ENCODE measurements around the gene DCDC2. TPM values are rescaled to one million over a fixed set of nuclear protein-coding genes. Genes with fewer than 3 reads are reported as not detected.
"Not testable (repeated sequence)": the region's sequence is repeated elsewhere in the genome, so short reads cannot be mapped to it uniquely, and the experiment has no call there.

DCDC2 gene
- total RNA-seq, 2 experiments from 2014 or later = not detected

DNA sequence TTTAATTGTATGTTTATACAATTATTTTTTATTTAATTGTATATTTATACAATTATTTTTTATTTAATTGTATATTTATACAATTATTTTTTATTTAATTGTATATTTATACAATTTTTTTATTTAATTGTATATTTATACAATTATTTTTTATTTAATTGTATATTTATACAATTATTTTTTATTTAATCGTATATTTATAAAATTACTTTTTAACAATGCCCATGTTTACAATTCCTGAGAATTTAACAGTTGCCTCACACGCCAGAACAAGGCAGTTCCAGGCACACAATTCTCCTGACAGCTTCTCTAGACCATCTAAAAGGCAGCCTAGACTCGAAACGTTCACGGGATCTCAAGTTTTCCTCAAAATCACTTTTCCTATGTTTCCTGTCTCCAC lies 4.5 kb upstream of the DCDC2 start:
- peaks cover 24% of the 10 kb centered on the region for H3K4me1 Mint-ChIP-seq (ENCODE audit: low read depth)
- H3K9me3 Mint-ChIP-seq; H3K4me3 Mint-ChIP-seq; DNase-seq; H3K27me3 Mint-ChIP-seq (ENCODE audit: low read depth); H3K36me3 Mint-ChIP-seq (ENCODE audit: low read depth); H3K27ac Mint-ChIP-seq; intact Hi-C loops (cut with micrococcal nuclease): not testable (repeated sequence)
- CTCF ChIA-PET = interaction anchor here (1.1 to 1.6 kb wide), 2 partner anchors 27 to 213 kb away, joined by 3 read pairs; no protein-coding TSS in a partner anchor

DNA sequence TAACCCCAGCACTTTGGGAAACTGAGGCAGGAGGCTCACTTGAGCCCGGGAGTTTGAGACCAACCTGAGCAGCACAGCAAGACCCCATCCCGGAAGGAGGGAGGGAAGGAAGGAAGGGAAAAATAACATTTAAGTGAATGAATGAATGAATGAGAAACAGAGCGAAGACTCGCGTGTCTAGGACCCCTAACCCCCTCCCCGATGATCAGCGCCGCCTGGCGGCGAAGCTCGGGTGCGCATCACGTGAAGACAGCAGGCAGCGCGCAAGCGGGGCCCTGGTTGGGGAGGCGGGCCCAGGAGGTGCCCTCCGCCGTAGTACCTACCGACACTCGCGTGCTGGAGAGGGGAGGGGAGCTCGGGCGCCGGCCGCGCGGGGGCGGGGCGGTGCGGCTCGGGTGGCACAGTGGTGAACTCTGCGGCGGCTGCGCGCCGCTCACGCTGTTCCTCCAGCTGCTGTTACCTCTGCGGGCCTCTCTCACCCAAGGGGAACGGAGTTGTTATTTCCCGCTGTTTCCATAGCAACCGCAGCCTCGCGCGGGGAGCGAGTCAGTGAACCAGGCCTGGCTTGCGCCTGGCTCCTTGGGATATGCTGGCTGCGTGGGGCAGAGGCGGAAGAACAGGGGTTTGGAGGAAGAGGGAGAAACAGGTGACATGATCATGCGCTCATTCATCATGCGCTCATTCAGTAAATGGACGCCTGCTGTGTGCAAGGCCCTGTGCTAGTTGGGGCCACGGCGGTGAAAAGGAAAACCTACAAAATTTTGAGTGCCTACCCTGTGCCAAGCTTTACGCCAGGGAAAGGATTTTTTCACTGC lies 2.0 kb upstream of the DCDC2 start:
- Mint-ChIP-seq H3K36me3 (ENCODE audit: low read depth) (no peaks in the 10 kb centered on the region), H3K4me1 (ENCODE audit: low read depth) (peaks cover 25% of the 10 kb centered on the region), H3K27me3 (ENCODE audit: low read depth) (peaks cover 9% of the 10 kb centered on the region), H3K9me3 (no peaks in the 10 kb centered on the region), H3K4me3 (peak overlapping the region; percentile 79), H3K27ac (peak overlapping the region; percentile 28)
- peak; percentile 93 for DNase-seq
- CTCF ChIA-PET = interaction anchor here (0.6 to 1.5 kb wide), 14 partner anchors 10 to 108 kb away, joined by 3 to 12 read pairs (median 3); no protein-coding TSS in a partner anchor
- intact Hi-C loops (cut with micrococcal nuclease) = loop anchor here (1.0 kb wide), 2 partner anchors 42 to 77 kb away; partner anchors contain the start of gene MRS2

GRCh38 chr6:24358219-24358821 lies 461 bp upstream of the DCDC2 start:
- intact Hi-C loops (cut with micrococcal nuclease) = no loop called here
- Mint-ChIP-seq H3K27ac (no peak overlapping the region), H3K27me3 (ENCODE audit: low read depth) (peaks cover 9% of the 10 kb centered on the region), H3K4me3 (peak overlapping the region; percentile 72), H3K4me1 (ENCODE audit: low read depth) (peaks cover 25% of the 10 kb centered on the region), H3K9me3 (no peaks in the 10 kb centered on the region), H3K36me3 (ENCODE audit: low read depth) (no peaks in the 10 kb centered on the region)
- CTCF ChIA-PET = interaction anchor here (0.7 to 1.6 kb wide), 2 partner anchors 75 to 188 kb away, joined by 4 to 7 read pairs; no protein-coding TSS in a partner anchor
- DNase-seq = no peak

GRCh38 chr6:24356310-24356973 lies 1.4 kb downstream of the DCDC2 start:
- Mint-ChIP-seq H3K27ac (no peak overlapping the region), H3K9me3 (no peaks in the 10 kb centered on the region), H3K4me3 (no peak overlapping the region), H3K36me3 (ENCODE audit: low read depth) (no peaks in the 10 kb centered on the region), H3K27me3 (ENCODE audit: low read depth) (peaks cover 9% of the 10 kb centered on the region), H3K4me1 (ENCODE audit: low read depth) (peaks cover 25% of the 10 kb centered on the region)
- no peak for DNase-seq
- intact Hi-C loops (cut with micrococcal nuclease) = no loop called here
- CTCF ChIA-PET = no interaction called here

- no peaks in the 10 kb centered on the region for H3K36me3 Mint-ChIP-seq (ENCODE audit: low read depth)
- no peak overlapping the region for H3K27ac Mint-ChIP-seq
- H3K4me3 Mint-ChIP-seq = no peak overlapping the region
- peaks cover 11% of the 10 kb centered on the region for H3K27me3 Mint-ChIP-seq (ENCODE audit: low read depth)
- H3K4me1 Mint-ChIP-seq (ENCODE audit: low read depth) = peaks cover 16% of the 10 kb centered on the region
- no peaks in the 10 kb centered on the region for H3K9me3 Mint-ChIP-seq
- CTCF ChIA-PET = interaction anchor here (0.7 kb wide), 1 partner anchor 19 kb away, joined by 3 read pairs; no protein-coding TSS in a partner anchor
- no peak for DNase-seq
- intact Hi-C loops (cut with micrococcal nuclease) = no loop called here
These were observed 2.5 kb downstream of the DCDC2 start for GRCh38 chr6:24355393-24355792.

GRCh38 chr6:24353861-24354260 lies 4.0 kb downstream of the DCDC2 start:
- Mint-ChIP-seq H3K27ac (no peak overlapping the region), H3K4me3 (no peak overlapping the region), H3K27me3 (ENCODE audit: low read depth) (peaks cover 11% of the 10 kb centered on the region), H3K4me1 (ENCODE audit: low read depth) (peaks cover 9% of the 10 kb centered on the region), H3K36me3 (ENCODE audit: low read depth) (no peaks in the 10 kb centered on the region), H3K9me3 (no peaks in the 10 kb centered on the region)
- intact Hi-C loops (cut with micrococcal nuclease) = no loop called here
- DNase-seq = no peak
- CTCF ChIA-PET = interaction anchor here (0.9 kb wide), 1 partner anchor 13 kb away, joined by 3 read pairs; no protein-coding TSS in a partner anchor

DNA sequence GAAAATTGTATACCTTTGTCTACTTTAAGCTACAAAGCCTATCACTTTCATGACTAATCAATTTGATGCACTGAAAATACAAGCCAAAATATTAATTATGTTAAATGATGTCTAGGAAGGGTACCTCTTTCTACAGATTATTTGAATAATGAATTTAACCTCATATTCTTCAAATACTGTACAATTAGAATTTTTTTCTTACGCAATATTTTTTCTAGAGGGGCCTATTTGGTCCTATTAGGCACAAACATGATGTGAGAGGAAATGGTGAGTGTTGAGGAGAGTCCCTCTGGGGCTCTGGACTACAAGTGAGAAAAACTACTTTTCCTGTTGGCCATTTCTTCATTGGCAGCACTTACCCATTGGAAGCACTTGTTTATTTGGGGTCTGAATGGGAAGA lies 5.4 kb downstream of the DCDC2 start:
- DNase-seq = no peak
- intact Hi-C loops (cut with micrococcal nuclease) = no loop called here
- Mint-ChIP-seq H3K9me3 (no peaks in the 10 kb centered on the region), H3K4me3 (no peak overlapping the region), H3K4me1 (ENCODE audit: low read depth) (peaks cover under 1% of the 10 kb centered on the region), H3K36me3 (ENCODE audit: low read depth) (no peaks in the 10 kb centered on the region), H3K27me3 (ENCODE audit: low read depth) (peaks cover 4% of the 10 kb centered on the region), H3K27ac (no peak overlapping the region)
- CTCF ChIA-PET = no interaction called here

GRCh38 chr6:24344976-24345375 lies 12.9 kb downstream of the DCDC2 start:
- CTCF ChIA-PET = no interaction called here
- H3K4me1 Mint-ChIP-seq (ENCODE audit: low read depth) = no peaks in the 10 kb centered on the region
- H3K9me3 Mint-ChIP-seq = no peaks in the 10 kb centered on the region
- H3K27me3 Mint-ChIP-seq (ENCODE audit: low read depth) = peaks cover 11% of the 10 kb centered on the region
- H3K27ac Mint-ChIP-seq = no peak overlapping the region
- no peak overlapping the region for H3K4me3 Mint-ChIP-seq
- no peak for DNase-seq
- H3K36me3 Mint-ChIP-seq (ENCODE audit: low read depth) = no peaks in the 10 kb centered on the region
- intact Hi-C loops (cut with micrococcal nuclease) = no loop called here

- no peaks in the 10 kb centered on the region for H3K4me1 Mint-ChIP-seq (ENCODE audit: low read depth)
- peaks cover 11% of the 10 kb centered on the region for H3K27me3 Mint-ChIP-seq (ENCODE audit: low read depth)
- no peak overlapping the region for H3K4me3 Mint-ChIP-seq
- intact Hi-C loops (cut with micrococcal nuclease) = no loop called here
- H3K36me3 Mint-ChIP-seq (ENCODE audit: low read depth) = no peaks in the 10 kb centered on the region
- peaks cover 12% of the 10 kb centered on the region for H3K9me3 Mint-ChIP-seq
- CTCF ChIA-PET = no interaction called here
- H3K27ac Mint-ChIP-seq = no peak overlapping the region
- DNase-seq = no peak
These were observed 16.6 kb downstream of the DCDC2 start for GRCh38 chr6:24340998-24341938.

DNA sequence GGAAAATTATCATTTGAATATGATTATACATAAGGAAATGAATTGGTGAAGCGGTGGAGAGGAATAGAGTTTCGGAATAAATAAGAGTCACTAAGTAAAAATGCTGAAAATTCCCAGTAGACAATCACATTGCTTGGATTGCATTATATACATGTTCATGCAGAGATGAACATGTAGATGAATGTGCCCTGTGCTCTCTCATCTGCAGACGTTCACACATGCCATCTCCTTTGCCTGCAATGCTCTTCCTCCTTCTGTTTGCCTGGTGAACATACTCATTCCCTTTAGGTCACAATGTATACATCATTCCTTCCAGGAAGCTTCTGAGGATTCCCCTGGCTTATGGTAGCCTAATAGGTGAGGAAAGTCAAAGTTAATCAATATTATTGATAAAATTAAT lies 17.9 kb downstream of the DCDC2 start:
- Mint-ChIP-seq H3K9me3 (peaks cover 12% of the 10 kb centered on the region), H3K27me3 (ENCODE audit: low read depth) (peaks cover 7% of the 10 kb centered on the region), H3K27ac (no peak overlapping the region), H3K4me1 (ENCODE audit: low read depth) (no peaks in the 10 kb centered on the region), H3K4me3 (no peak overlapping the region), H3K36me3 (ENCODE audit: low read depth) (no peaks in the 10 kb centered on the region)
- CTCF ChIA-PET = no interaction called here
- intact Hi-C loops (cut with micrococcal nuclease) = no loop called here
- DNase-seq = no peak

DNA sequence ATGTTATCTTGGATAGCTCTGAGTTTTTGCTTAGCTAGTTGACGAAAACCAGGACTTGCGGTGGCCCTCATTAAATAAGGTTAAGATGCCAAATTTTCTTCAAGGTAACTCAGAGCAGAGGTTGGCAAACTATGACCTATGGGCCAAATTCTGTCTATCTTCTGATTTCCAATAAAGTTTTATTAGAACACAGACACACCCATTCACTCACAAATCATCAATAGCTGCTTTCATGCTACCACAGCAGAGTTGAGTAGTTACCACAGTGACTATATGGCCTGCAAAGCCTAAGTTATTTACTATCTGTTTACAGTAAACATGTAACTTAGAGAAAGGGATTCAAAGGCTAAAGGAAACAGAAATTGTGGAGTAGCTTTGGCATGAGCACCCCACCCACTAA lies 23.6 kb downstream of the DCDC2 start:
- CTCF ChIA-PET = interaction anchor here (1.1 to 1.7 kb wide), 2 partner anchors 26 to 39 kb away, joined by 3 read pairs; no protein-coding TSS in a partner anchor
- DNase-seq = no peak
- no peak overlapping the region for H3K27ac Mint-ChIP-seq
- H3K27me3 Mint-ChIP-seq (ENCODE audit: low read depth) = peaks cover 2% of the 10 kb centered on the region
- intact Hi-C loops (cut with micrococcal nuclease) = no loop called here
- H3K4me1 Mint-ChIP-seq (ENCODE audit: low read depth) = no peaks in the 10 kb centered on the region
- H3K4me3 Mint-ChIP-seq = no peak overlapping the region
- H3K9me3 Mint-ChIP-seq = peaks cover 12% of the 10 kb centered on the region
- H3K36me3 Mint-ChIP-seq (ENCODE audit: low read depth) = no peaks in the 10 kb centered on the region
